Fibroblast of lung (primary cell): ENCODE data around the gene ACTR3. TPM values are rescaled to one million over a fixed set of nuclear protein-coding genes. Genes with fewer than 3 reads are reported as not detected.
"Not testable (repeated sequence)": the region's sequence is repeated elsewhere in the genome, so short reads cannot be mapped to it uniquely, and the experiment has no call there.

Experiments
- DNase-seq, 2 donors: peaks; one replicate each; pipeline versions ENCODE4 v3.0.0 to v3.0.0-alpha.2; 2010; ENCODE audit warnings: low read depth in 2 of 2
- H2AFZ ChIP-seq: 2 replicates; pipeline ENCODE4 v1.5.1; 2012; ENCODE audit warnings: low read length, control low read depth, inconsistent platforms
- H3K27ac ChIP-seq: 2 replicates; pipeline ENCODE4 v1.5.1; 2011; ENCODE audit warnings: low read length, control low read depth; ENCODE audit not compliant: insufficient read depth
- H3K27me3 ChIP-seq: 2 replicates; pipeline ENCODE4 v1.5.1; 2011; ENCODE audit warnings: mild to moderate bottlenecking, low read length; ENCODE audit not compliant: control insufficient read depth, insufficient read depth
- H3K36me3 ChIP-seq: 2 replicates; pipeline ENCODE4 v1.5.1; 2011; ENCODE audit warnings: low read length; ENCODE audit not compliant: control insufficient read depth, insufficient read depth
- H3K4me1 ChIP-seq: 2 replicates; pipeline ENCODE4 v1.5.1; 2011; ENCODE audit warnings: low read length; ENCODE audit not compliant: control insufficient read depth, insufficient read depth; ENCODE audit errors: extremely low read depth
- H3K4me2 ChIP-seq: 2 replicates; pipeline ENCODE4 v1.5.1; 2011; ENCODE audit warnings: low read length, control low read depth; ENCODE audit not compliant: insufficient read depth; ENCODE audit errors: extremely low read depth
- H3K4me3 ChIP-seq, 4 experiments: fragments of 200-600 bp in 1 of 4; sonication (generic) in 1 of 4; replicated peaks in 1 of 4; 2 replicates each; pipeline ENCODE4 v1.5.1; 2011 to 2016; ENCODE audit warnings: low read length in 4 of 4, low read depth in 3 of 4, mild to moderate bottlenecking in 3 of 4, control low read depth in 2 of 4, inconsistent platforms in 1 of 4, mixed read lengths in 1 of 4; ENCODE audit not compliant: insufficient read depth in 1 of 4; ENCODE audit errors: control extremely low read depth in 1 of 4
- H3K79me2 ChIP-seq: 2 replicates; pipeline ENCODE4 v1.5.1; 2012; ENCODE audit warnings: mild to moderate bottlenecking, low read length, inconsistent platforms; ENCODE audit not compliant: control insufficient read depth, insufficient read depth
- H3K9ac ChIP-seq: 2 replicates; pipeline ENCODE4 v1.5.1; 2011; ENCODE audit warnings: mild to moderate bottlenecking, low read length, control low read depth; ENCODE audit not compliant: insufficient read depth
- H3K9me3 ChIP-seq: 2 replicates; pipeline ENCODE4 v1.5.1; 2012; ENCODE audit warnings: low read depth, low read length; ENCODE audit not compliant: control insufficient read depth, insufficient read depth
- H4K20me1 ChIP-seq: 2 replicates; pipeline ENCODE4 v1.5.1; 2011; ENCODE audit warnings: low read length; ENCODE audit not compliant: control insufficient read depth, insufficient read depth; ENCODE audit errors: extremely low read depth
- CTCF ChIP-seq, 2 donors: IDR thresholded peaks in 1 of 2; conservative IDR thresholded peaks in 1 of 2; 1 replicate in 1 of 2; 2 replicates in 1 of 2; pipeline ENCODE4 v1.5.1; 2011 to 2012; ENCODE audit warnings: low read length in 2 of 2, control low read depth in 1 of 2, inconsistent platforms in 1 of 2, low read depth in 1 of 2, mild to moderate bottlenecking in 1 of 2
- EZH2 ChIP-seq: IDR thresholded peaks from 2 replicates; pipeline ENCODE4 v1.5.1; 2012; ENCODE audit warnings: low read length, control low read depth, mild to moderate bottlenecking; ENCODE audit errors: missing control alignments
- polyA plus RNA-seq, 2 donors: library from polyadenylated mRNA; depleted of rRNA in 1 of 2; stranded (reverse) in 1 of 2; unstranded in 1 of 2; fragments of >200 nt; gene quantifications; 2 replicates each; pipeline ENCODE4 v1.2.1, GENCODE V29; 2011 to 2012; ENCODE audit warnings: missing spikeins in 1 of 2
- total RNA-seq: library from RNA; depleted of rRNA; stranded (reverse); fragments of >200 nt; gene quantifications from 2 replicates; pipeline ENCODE4 v1.2.1, GENCODE V29; 2014

ACTR3 gene
- total and polyA plus RNA-seq, 2 donors (not counting 1 experiment from before 2014, with no cell fraction given), result 177 to 479 TPM

- no peak overlapping the region for H3K4me3 ChIP-seq
- H3K27ac ChIP-seq, result no peak overlapping the region
- no peak overlapping the region for H3K4me2 ChIP-seq
- H3K4me1 ChIP-seq, result no peaks in the 10 kb centered on the region
- H3K79me2 ChIP-seq, result no peaks in the 10 kb centered on the region
- H2AFZ ChIP-seq, result no peak overlapping the region
- no peaks in the 10 kb centered on the region for H4K20me1 ChIP-seq
- DNase-seq, result no peak
- H3K9me3 ChIP-seq, result no peaks in the 10 kb centered on the region
- no peak overlapping the region for H3K9ac ChIP-seq
- no peaks in the 10 kb centered on the region for H3K27me3 ChIP-seq
- TF ChIP-seq CTCF (conservative IDR thresholded peaks at IDR 0.05 in 1 of 2, IDR thresholded peaks at IDR 0.05 in 1 of 2; ENCODE audit: low read depth in 1 of 2, low read length in 2 of 2) (no peak), EZH2 (no peak)
- H3K36me3 ChIP-seq, result no peaks in the 10 kb centered on the region
Measured at GRCh38 chr2:113845261-113845660, 44.6 kb upstream of the ACTR3 start.

GRCh38 chr2:113845796-113846195 lies 44.1 kb upstream of the ACTR3 start:
- H2AFZ ChIP-seq, H3K36me3 ChIP-seq, H3K27ac ChIP-seq, DNase-seq, H3K79me2 ChIP-seq, H3K9me3 ChIP-seq, H3K4me1 ChIP-seq, H3K9ac ChIP-seq, H3K4me3 ChIP-seq, H3K27me3 ChIP-seq, H3K4me2 ChIP-seq, H4K20me1 ChIP-seq: not testable (repeated sequence)

- H3K36me3 ChIP-seq, result no peaks in the 10 kb centered on the region
- H3K4me2 ChIP-seq, result no peak overlapping the region
- no peak for DNase-seq
- no peak overlapping the region for H3K9ac ChIP-seq
- no peak overlapping the region for H3K27ac ChIP-seq
- H3K27me3 ChIP-seq, result no peaks in the 10 kb centered on the region
- TF ChIP-seq CTCF (conservative IDR thresholded peaks at IDR 0.05 in 1 of 2, IDR thresholded peaks at IDR 0.05 in 1 of 2; ENCODE audit: low read depth in 1 of 2, low read length in 2 of 2), result no peak
- no peak for TF ChIP-seq EZH2
- no peaks in the 10 kb centered on the region for H3K9me3 ChIP-seq
- no peak overlapping the region for H2AFZ ChIP-seq
- H3K4me3 ChIP-seq, result no peak overlapping the region
- no peaks in the 10 kb centered on the region for H3K4me1 ChIP-seq
- H3K79me2 ChIP-seq, result no peaks in the 10 kb centered on the region
- H4K20me1 ChIP-seq, result no peaks in the 10 kb centered on the region
Measured at GRCh38 chr2:113846429-113846828, 43.5 kb upstream of the ACTR3 start.
